Measurements from ENCODE around the gene MAPK10.

Gene MAPK10

DNA sequence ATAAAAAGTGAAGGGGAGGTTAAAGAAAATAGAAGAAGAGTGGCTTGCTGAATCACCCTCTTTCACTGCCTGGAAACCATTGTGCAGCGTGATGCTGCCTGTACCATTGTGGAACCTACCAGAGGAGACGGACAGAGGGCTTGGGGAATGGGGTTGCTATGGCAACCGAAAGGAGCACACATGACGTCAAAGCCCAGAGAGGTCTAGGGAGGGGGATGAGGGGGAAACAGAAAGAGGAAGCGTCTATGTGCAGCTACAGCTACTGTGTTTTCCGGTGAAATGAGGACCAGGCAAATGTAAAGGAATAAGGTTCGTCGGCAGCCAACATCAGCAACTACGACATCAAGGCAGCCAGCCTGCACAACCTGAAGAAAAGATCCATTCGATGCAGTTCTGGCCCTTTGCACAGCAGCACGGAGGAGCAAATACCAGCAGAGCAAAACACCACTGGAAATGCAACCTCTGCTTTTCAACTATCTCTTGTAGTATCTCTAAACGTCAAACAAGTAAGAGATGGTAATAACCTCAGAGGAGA, at the start of gene MAPK10:
TSS of gene MAPK10 (minus strand) at position 110 of the 535 bp plus-strand sequence.
- DNase-seq (ENCODE audit: low read depth in 2 of 2): peak in 1 of 2 donors; percentile 1

DNA sequence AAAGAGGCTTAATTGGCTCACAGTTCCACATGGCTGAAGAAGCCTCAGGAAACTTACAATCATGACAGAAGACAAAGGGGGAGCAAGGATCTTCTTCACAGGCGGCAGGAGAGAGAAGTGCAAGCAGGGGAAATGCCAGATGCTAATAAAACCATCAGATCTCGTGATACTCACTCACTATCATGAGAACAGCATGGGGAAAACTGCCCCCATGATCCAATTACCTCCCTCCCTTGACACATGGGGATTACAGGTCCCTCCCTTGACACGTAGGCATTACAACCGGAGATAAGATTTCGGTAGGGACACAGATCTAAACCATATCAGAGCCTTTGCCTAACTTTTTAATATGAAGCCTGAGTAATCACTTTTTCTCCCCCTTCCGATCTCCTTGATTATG, 43.7 kb upstream of the MAPK10 start:
- no peak for DNase-seq (ENCODE audit: low read depth in 2 of 2)

DNA sequence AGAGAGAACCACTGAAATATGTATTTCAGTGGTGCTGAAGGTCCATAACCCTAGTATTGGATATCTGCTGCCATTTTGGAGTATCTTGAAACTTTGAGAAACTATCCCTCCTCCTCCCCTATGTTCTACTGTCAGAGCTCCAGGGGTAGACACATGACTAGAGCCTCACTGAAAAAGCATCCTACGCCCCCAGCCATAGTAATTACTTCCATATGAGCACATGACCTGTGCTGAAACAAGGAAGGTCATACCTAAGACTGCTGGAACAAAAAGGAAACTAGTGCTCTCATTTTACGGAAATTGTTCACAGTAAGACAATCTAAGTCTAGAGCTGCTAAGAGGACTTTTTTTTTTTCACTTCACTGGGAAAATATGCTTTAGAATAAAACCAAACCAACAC, 42.0 kb upstream of the MAPK10 start:
- DNase-seq (ENCODE audit: low read depth in 2 of 2): no peak

DNA sequence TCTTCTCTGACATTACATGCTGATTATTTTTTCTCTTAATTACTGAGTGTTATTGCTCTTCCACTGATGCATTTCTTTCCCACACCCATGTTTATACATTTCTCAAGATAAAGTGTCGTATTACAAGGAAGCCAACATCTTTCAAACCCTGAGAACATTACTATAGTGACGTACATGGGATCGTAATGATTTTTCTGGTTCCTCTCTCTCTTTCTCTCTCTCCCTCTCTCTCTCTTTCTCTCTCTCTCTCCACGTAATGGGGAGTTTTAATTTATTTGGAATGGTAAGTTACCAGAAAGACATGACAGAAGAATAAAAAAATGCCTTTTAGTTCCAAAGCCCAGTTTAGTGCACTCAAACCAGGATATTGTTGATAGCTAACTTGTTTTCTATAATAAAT, 40.4 kb upstream of the MAPK10 start:
- no peak for DNase-seq (ENCODE audit: low read depth in 2 of 2)

DNA sequence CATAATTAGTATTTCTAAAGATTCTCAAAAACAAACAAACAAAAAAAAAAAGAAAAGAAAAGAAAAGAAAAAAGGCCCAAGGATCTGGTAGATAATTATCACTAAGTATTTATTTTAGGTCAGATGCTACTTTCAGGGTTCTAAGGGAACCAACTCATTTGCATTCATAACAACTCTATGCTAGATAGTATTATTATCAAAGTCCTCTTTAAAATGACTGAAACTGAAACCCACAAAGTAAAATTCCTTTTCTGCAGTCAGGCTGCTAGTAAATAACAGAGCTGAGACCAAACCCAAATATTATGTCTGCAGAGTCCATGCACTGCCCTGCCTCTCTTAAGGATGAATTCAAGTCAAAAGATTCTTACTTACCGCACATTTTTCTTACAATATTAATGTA, 38.3 kb upstream of the MAPK10 start:
- DNase-seq (ENCODE audit: low read depth in 2 of 2): no peak

DNA sequence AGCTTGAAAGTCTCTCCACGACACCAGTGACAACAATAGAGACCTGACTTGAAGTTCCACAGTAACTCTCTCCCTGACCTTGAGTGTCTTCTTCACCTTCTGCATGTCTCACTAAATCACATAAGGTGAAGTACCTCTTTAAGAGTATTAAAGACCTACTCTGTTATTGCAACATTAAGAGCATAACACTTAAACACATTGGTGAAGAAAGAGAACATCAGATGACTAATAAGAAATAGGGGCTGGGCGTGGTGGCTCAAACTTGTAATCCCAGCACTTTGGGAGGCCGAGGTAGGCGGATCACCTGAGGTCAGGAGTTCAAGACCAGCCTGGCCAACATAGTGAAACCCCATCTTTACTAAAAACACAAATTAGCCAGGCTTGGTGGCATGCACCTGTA, 33.9 kb upstream of the MAPK10 start:
- no peak for DNase-seq (ENCODE audit: low read depth in 2 of 2)

DNA sequence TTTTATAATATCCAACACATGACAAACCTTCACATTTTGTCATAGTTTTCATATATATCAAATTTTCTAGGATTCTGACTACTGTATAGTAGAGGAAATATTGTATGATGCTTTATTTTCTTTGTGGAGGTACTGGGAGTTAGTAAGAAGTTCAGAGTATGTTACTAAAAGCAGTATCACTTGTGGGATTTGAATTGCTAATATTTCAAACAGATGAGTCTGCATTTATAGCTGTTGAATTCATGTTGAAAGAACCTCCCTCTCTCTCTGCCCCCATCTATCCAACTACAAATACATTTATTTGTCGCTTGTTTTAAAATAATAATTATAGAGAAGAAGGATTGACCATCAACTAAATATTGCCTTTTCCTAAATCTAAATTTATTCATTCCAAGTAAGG, 29.8 kb upstream of the MAPK10 start:
- DNase-seq (ENCODE audit: low read depth in 2 of 2): no peak

DNA sequence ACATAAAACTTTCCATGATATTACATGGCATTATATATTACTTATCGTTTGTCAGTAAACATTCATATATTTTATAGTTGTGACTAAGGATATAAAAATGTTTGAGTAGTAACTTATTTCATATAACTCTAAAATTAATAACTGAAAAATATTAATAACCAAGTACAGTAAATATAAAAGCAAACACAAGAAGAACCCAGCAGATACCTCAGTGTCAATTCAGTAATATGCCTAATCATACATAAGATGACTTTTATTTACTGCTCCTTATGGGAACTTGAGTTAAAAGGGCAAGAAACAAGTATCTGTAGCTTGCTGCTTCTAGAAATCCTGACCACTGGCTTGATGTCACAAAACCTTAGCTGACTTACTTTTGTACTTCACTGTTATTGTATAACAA, 28.4 kb upstream of the MAPK10 start:
- DNase-seq (ENCODE audit: low read depth in 2 of 2): no peak

DNA sequence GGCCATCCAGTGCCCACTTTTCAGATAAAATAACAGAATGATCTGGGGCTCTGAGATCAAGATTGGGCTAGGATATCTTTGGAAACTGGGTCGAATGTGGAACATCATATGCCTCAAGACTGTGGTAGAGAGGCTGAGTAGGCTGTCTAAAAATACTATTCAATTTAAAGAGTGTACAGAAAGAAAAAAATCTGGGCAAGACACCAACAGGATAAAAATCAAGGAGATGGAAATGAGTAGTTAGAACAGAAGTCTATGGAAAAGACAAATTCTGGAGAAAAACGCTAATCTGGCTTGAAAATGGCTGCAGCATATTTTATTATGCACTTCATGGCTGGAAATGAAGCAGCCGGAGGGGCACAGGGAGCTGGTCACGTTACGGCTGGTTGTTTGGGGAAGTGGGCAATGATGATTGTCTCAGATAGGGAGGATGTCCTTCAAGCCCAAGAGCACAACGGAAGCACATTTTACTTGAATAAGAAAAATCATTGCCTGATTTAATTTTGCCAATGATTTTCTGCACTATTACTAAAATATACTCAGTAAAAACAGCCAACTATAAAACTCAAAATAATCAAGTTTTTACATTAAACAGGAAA, 27.1 kb upstream of the MAPK10 start:
- DNase-seq (ENCODE audit: low read depth in 2 of 2): no peak

DNA sequence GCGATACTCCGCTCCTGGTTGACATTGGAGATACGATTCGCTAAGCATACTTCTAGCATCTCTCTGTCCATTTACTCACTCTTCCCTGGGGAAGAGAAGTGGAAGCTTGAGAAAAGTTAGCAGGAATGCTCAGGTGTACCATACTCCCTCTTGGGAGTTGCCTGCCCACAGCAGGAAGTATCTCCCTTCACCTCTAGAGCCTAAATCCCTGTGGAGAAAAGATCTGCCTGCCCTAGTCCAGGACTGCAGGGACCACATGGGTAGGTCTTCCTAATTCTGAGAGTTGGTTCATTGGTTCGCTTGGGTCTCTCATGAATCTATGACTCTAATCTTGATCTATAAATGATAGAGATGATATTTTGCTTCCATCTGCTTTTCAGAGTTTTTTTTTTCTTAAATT, 26.3 kb upstream of the MAPK10 start:
- DNase-seq (ENCODE audit: low read depth in 2 of 2): no peak

DNA sequence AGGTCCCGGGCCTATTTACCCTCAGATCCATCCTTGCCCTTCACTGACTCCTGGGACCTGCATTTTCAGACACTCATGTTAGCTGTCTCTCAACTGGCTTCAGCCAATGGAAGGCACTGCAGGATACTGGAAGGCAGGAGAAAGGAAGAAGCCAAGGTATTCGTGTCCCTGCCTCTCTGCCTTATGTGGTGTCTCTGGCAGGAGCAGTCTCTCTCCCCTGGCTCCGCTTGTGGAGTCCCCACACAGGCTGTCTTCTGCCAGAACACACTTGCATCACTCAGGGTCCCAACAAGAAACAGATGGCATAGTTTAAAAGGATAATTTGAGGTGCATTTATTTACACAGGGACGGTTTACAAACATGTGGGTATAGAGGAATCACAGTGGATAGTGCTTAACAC, 21.6 kb upstream of the MAPK10 start:
- no peak for DNase-seq (ENCODE audit: low read depth in 2 of 2)

DNA sequence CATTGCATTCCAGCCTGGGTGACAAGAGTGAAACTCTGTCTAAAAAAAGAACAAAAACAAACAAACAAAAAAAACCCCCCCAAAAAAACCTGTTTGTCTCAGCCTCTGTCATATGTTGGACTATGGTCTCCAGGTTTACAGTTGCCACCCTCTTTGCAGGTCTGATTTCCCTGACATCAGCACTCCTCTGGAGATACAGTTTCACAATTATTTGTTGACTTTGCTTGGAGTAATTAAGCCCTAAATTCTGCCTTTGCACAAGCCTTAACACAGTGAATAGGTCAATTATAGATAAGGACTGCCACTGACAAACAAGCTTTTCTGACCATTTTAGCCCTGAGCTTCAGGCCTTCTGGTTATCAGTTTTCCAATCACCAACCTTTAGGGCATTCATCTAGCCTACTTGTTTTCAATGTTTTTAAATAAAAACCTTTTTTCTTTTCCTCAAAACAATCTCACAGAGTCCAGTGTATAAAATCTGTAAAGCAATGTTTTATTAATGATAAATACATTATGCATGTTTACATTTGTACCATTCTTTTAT, 20.4 kb upstream of the MAPK10 start:
- no peak for DNase-seq (ENCODE audit: low read depth in 2 of 2)

DNA sequence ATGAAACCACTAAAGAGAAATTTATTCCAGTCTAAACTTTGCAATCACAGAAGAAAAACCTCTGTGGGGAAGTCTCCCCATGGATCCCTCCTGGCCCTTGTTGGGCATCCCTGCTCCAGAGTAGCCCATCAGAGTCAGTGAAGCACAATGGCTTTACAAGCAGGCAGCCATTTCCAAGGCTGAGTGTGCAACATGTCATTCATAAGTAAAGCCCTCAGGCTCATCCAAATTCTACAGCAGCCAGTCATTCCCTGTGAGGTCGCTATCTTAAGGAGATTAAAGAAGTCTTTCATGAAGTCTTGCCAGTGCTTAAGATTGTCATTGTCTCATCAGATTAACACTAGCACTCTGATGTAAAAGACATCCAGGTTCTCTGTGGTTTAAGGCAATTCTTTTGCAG, 17.0 kb upstream of the MAPK10 start:
- DNase-seq (ENCODE audit: low read depth in 2 of 2): no peak

DNA sequence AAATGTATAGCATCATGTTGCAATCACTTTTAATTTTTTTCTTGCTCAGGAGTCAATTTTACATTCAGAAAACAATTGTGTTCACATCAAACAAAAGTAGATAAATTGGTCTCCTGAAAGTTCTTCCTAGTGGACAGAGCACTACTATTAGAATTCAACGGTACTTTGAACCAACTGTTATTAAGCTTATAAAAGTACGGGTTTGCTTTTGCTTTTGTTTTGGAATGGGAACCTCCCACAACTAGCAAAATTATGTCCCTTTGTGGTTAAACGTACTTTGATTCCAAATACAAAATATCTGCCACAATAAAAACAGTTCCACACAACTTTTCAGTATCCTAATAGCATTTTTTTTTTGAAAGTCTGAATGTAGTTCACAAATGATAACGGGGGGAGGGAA, 8.6 kb upstream of the MAPK10 start:
- no peak for DNase-seq (ENCODE audit: low read depth in 2 of 2)

DNA sequence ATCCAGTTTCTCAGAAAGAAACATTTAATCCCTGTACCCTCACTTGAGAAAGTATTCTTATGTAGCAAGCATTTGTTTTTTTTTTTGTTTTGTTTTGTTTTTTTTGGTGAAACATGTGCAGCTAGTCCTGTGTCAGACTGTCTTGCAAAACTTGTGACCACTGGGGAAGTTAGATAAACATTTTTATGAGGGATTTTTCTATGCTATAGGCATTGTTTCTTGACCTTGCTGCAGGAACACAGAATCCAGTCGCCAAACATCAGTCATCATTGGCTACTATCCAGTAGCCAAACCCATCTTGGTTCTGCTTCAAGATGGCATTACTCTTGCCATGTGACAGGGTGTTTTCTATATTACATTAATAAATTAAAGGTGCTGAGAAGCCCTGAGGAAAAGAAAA, 7.7 kb upstream of the MAPK10 start:
- DNase-seq (ENCODE audit: low read depth in 2 of 2): no peak

DNA sequence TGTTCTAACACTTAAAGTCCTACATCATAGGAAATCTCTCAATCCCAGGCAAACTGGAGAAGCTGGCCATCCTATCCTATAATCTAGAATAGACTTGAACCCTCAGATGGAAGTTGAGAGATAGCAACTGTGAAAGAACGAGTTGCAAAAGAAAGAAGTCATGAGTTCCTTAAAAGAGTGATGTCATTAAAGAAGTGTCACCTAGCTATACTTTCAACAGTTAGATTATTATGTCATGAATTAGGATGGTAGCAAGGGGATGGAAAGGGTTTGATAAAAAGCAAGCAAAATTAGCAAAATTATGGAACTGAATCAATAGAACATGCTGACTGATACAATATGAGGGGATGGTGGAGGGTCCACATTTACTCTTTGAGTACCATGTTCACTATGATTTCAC, 7.1 kb upstream of the MAPK10 start:
- no peak for DNase-seq (ENCODE audit: low read depth in 2 of 2)

DNA sequence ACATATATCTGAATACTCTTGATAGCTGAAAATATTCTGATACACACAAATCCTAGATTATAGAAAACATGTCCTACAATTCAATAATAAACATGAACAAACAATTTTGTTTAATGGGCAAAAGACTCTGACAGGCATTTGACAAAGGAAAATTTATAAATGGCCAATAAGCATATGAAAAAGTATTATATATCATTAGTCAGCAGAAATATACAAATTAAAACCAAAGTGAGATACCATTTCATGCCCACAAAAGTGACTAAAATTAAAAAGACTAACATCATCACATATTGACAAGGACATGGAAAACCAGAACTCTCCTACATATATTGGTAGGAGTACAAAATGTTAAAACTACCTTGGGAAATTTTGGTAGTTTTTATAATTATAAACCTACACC, 2.7 kb upstream of the MAPK10 start:
- DNase-seq (ENCODE audit: low read depth in 2 of 2): no peak

DNA sequence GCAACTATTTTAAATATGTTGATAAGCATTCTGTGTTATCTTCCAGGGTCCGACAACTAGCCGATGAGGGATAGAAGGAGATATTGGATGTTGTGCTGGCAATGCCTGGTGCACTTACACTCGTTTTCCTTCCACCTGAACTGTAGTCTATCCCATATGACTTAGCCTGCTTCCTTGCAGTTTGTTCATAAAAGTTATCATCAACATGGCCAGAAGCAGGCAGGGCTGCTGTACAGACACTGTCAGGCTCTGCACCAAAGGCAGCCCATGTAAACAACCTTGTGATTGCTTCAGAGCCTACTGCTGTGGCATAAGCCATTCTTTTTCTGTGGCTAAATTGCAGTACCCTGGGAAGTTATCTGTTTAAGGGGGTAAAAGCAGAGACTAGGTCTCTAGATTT, 1.6 kb downstream of the MAPK10 start:
- no peak for DNase-seq (ENCODE audit: low read depth in 2 of 2)

DNA sequence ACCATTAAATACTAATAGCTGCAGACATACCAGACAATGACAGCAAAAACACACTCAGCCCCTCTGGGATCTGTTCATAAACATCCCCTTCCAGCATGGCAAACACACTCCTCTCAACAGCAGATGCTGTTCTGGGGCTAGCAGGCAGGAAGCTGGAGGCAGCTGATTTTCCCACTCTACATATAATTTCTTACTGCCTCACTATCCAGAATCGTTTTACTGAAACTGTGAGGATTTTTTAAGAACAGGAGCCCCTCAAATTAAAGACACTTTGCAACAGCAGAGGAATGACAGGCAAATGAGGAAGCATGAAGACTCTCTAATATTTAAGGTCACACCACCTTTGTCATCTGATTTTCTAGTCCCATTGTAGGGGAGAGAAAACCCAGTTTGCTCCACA, 2.2 kb downstream of the MAPK10 start:
- DNase-seq (ENCODE audit: low read depth in 2 of 2): no peak

DNA sequence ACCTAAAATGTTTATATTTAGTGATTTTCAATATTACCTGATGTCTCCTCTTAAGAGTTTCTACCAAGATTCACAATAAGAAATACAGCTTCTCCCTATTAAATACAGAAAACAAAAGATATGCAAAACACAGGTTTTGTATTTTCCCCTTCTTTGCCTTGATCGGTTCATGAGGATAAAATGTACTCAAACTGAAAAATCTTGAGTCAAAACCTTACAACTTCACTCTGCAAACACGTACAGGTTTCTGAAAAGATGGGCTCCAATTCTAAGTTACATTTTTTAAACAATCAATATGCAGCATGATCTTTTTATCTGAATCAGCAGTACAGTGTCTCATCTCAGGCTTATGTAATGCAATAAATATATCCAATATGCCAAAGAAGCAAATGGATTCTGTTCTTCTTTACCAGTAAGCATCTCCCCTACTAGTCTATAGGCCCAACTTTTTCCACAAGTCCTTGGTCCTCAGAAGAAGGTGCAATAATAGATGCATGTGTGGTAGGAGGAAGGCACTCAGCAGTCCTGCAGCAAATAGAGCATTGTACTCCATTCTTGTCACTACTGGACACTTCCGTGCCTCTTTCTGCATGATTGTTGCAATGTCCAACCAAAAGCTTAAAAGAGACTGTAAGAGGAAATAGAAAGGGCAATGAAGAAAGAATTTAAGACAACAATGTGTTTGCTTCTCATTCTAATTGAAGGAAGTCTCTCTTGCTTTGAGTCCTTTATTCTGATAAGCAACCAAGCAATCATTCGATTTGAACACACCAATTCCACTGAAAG, 3.2 kb downstream of the MAPK10 start:
- DNase-seq (ENCODE audit: low read depth in 2 of 2): no peak

DNA sequence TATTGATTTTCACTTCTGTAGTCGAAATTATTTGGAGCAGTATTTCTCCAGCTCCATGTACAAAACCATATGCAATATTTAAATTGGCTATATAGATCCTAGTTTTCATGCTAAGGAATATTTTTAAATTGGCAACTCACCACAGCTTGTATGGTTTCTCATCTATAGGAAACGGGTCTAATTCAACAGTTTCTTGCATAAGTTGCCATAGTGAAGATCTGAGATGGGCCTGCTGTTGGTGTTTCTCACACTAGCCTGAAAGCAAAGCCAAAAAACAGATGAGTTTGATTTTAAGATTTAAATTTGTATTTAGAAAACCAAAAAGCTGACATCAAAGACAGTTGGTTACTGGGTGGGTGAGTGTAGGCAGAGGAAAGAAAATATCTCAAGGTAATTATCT, 5.5 kb downstream of the MAPK10 start:
- no peak for DNase-seq (ENCODE audit: low read depth in 2 of 2)

DNA sequence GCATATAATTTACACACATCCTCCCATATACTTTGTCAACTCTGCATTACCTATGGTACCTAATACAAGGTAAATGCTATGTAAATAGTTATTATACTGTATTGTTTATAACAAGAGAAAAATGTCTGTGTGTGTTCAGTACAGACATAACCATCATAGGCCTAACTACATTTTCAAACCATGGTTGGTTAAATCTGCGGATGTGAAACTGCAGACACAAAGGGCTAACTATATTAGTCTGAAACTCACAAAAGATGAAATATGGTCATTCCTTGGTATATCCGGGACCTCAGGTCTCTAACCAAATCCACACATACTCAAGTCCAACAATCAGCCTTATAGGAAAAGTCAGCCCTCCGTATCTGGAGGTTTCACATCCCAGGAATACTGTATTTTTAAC, 13.5 kb downstream of the MAPK10 start:
- no peak for DNase-seq (ENCODE audit: low read depth in 2 of 2)

DNA sequence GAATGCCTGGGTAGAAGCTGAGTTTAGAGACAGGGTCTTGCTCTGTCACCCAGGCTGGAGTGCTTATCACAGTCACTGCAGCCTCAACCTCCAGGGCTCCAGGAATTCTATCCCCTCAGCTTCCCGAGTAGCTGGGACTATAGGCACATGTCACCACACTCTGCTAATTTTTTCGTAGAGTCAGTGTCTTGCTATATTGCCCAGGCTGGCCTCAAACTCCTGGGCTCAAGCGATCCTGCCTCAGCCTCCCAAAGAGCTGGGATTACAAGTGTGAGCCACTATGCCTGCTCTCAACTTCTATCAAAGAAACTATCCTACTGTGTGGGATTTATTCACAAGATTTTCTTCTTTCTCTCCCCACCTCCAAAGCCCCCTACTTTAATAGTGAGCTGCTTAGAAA, 15.7 kb downstream of the MAPK10 start:
- DNase-seq (ENCODE audit: low read depth in 2 of 2): no peak
